ENCODE data around the gene KL.

The KL gene

DNA sequence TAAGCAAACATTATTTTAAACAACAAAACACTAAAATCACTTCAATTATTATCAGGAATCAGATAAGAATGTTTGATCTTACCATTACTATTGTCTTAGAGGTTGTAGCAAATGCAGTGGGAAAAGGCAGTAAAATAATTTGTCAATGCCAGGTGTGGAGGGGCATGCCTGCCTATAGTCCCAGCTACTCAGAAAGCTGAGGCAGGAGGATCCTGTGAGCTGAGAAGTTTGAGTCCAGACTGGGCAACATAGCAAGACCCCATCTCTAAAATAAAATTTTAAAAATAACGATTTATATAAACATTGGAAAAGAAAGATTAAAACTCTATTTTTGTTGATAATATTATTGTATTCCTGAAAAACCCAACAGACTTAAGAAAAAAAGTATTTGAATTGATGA is 66.8 kb downstream of the KL start:
- no peak for DNase-seq (ENCODE audit: low read depth)

DNA sequence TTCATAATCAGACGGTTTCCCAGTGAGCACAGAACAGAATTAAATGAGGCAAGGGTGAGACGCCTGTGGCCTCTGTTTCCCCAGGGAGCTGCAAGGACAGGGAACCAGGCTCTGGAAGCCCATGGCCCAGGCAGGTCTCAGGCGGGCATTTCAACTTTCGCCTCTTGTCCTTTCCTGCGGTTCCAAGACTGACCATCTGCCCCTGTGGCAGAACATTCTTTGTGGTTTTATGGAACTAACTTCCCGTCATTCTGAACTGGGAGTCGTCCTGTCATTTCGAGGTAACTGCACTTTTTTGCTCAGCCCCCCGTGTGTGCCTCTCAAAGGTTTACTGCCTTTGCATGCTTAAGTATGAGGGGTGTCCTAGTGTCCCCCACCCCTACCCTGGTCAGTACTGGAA is 70.9 kb downstream of the KL start:
- no peak for DNase-seq (ENCODE audit: low read depth)

DNA sequence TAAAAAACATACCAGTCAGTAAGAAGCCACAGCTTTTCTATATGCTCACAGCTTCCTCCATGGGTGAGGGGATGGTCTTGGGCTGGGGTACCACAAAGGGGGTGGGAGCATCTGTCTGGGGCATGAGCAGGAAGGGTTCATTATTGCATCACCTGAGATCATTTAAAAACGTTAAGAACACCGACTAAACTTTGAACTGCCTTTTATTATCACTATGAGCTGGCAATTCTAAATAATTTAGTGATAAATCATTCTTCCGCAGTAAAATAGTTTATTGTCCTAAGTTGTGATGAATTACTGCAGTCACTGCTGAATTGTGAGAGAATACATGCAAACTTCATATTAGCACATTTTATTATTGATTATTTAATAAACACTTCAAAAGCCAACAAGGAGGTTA is 71.6 kb downstream of the KL start:
- DNase-seq (ENCODE audit: low read depth) = no peak

DNA sequence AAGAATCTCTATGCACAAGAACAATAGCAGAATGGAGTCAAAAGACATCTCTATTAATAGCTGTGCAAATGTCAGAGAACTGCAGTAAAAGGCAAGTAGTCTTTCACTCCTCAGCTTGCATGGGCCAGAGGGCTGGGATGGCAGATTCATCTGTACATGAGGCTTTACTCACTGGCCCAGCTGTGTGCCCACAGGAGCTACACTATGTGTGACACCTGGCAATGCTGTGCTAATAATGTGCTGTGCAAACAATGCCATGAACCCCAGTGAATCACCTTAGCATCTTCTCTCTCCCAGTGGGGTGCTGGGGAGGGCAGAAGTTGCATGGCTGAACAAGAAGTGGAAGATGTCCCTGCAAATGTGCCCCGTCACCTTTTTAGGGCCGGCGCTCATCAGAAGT is 73.1 kb downstream of the KL start:
- DNase-seq (ENCODE audit: low read depth) = no peak

DNA sequence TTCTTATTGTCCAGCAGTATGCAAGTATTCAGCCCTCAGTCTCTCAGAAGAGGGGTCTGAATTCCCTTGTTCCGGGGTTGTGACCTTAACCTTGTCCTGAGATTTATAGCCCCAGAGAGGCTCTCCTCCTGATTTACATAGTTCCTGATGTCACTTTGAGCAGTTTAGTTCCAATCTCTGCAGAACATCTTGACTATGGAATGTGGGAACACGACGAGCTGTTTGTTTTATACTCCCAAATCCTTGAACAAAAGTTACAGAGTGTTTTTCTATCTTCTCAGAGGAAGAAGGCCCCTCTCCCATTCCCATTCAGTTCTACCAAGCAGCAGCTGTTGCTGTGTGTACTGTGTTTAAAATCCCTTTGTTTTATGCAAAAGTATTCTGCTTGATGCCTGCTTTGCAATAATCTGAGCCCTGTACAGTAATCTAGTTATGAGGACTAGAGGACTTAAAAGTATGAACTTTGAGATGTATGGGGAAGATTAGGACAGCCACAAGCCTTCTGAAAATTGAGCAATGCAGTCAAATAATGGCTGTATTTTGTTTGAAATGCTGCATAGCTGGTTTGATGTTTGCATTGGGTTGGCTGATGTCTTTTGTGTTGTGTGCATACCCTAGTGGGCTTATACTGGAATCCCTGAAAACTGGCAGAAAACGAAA is 74.7 kb downstream of the KL start:
- no peak for DNase-seq (ENCODE audit: low read depth)

DNA sequence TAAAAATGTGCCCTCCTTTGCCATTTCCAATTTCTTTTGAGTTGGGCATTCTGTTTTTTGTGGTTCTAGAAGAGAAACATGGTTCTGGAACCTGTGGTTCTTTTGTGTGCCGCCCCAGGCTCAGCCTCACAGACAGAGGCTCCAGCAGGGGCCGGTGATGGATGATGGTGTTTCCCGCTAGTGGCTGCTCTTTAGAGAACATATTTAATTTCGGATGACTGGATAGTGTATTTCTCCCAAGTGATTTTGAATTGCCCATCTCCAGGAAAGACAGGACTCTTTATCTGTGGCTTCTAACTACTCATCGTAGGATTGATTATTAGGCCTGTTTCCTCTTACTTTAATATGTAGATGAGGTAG is 75.2 kb downstream of the KL start:
- DNase-seq (ENCODE audit: low read depth) = no peak

DNA sequence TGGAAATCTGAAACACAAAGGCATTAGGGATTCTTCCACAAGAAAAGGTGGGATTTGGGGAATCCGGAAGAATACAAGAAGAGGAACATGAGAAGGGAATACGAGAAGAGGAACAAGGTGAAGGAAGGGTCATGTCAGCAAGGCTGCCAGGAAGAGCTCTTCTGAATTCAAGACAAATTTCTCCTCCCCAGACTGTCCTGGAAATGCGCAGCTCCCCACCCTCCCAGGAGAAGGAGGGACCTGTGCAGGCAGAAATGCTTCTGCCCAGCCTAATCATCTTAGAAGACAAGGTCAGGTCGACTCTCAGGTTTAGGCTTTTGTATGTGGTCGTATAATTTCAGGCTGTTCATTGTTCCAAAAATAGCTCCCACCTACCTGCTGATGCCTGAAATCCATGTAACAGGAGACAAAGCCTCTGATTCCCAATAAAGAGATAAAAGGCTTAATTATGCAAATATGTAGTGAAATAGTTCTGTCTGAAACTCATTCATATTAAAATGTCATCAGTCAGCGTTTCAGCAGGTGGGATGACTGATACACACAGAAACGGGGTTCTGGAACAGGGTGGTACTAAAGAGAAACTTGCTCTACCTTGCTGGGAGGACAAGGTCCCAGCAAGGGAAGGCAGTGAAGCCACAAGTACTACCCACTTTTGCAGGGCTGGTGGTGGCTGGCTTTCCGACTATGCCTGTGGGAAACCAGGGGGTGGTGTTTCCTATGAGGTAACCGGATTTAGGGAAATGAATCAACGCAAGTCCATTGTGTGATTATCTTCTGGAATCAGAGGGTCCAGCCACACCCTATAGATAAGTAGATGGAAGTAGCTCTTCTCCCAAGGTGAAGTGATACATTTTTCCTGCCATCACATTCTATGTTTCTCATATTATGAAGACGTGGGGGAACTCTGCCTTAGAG is 76.1 kb downstream of the KL start:
- DNase-seq (ENCODE audit: low read depth) = no peak

DNA sequence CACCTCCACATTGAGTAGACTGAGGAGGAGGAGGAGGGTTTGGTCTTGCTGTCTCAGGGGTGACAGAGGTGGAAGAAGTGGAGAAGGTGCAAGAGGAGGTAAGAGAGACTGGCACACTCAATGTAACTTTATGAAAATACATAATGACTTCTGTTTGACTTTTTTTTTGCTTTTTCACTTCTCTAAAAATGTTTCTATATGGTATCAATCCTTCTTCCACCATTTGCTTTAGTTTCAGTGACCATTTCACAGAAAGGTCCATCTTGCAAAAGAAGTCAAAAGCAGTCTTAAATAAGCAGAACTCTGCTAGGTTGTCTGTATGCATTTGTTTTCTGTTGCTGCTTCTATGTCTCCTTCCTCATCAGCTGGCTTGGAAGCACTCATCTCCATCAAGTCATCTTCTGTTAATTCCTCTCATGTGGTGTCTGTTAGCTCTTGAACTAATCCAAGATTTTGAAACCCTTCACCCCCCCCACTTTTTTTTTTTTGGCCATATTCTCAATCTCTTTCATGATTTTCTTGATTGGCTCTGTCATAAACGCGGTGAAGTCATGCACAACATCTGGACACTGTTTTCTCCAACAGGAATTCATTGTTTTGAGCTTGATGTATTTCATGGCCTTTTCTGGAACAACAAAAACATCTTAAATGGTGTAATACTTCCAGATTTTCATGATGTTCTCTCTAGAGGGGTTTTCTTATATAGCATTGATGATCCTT is 80.8 kb downstream of the KL start:
- DNase-seq (ENCODE audit: low read depth) = no peak

DNA sequence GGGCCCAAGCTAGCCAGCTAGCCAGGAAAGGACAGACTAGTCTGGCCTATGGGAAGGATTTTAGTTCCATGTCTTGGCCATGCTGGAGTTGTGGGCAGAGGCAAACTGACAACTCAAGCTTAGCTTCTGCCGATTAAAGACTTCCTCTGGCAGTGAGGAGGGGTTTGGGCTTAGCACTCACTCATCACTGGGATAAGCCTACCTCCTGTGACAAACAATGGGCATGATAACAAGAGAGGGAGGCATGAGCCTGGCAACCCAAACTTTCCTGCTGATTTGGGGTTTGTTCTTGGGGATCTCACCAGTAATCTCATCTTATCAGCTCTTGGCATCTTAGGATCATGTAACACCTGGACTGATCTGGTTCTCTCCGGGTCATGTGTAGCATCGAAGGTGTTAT is 83.6 kb downstream of the KL start:
- DNase-seq (ENCODE audit: low read depth) = no peak

DNA sequence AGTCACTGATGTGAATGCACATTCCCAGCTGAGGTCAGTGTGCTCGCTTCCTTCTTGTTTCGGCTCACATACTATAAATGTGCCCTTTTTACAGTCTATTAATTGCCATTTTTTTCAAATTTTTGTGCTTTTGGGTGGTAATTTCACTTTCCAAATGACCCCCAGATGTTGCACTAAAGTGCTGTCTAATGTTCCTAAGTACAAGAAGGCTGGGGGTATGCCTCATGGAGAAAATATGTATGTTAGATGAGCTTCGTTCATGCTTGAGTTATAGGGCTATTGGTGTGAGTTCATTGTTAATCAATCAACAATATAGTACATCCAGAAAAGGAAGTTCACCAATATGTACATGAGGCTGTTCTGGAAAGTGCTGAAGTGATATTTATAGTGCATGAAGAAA is 84.7 kb downstream of the KL start:
- no peak for DNase-seq (ENCODE audit: low read depth)

DNA sequence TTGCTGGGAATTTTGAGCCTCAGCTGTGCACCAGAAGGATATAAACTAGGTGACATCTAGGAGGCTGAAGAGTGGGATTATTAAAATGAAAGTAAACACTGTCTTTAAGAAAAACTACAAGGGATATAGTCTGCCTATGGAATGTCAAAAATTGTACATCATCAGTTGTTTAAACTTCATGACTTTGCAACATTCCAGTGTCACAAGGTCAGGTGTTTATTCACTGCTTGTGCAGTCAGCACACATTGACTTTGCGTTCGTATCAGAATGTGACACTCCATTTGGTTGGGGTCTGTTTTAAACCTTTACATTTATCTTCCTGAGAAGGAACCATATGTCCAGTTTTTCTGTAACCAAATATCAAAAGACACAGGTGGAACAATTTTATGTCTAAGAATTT is 85.6 kb downstream of the KL start:
- no peak for DNase-seq (ENCODE audit: low read depth)

DNA sequence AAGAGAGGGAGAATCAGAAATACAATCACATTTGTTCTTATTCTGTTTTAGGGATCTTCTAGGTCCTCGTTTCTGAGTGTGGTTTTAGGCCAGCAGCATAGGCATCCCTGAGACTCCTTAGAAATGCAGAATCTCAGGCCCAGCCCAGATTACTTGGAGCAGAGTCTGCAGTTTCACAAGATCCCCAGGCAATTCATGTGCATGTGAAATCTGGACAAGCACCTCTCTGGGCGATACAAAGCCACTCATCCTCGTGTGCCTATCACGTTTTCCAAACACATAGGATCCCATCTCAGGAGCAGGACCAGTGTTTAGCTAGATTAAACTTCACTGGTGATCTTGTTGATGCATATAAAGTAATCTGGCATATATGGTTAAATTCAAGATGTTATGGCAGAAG is 87.2 kb downstream of the KL start:
- DNase-seq (ENCODE audit: low read depth) = no peak

DNA sequence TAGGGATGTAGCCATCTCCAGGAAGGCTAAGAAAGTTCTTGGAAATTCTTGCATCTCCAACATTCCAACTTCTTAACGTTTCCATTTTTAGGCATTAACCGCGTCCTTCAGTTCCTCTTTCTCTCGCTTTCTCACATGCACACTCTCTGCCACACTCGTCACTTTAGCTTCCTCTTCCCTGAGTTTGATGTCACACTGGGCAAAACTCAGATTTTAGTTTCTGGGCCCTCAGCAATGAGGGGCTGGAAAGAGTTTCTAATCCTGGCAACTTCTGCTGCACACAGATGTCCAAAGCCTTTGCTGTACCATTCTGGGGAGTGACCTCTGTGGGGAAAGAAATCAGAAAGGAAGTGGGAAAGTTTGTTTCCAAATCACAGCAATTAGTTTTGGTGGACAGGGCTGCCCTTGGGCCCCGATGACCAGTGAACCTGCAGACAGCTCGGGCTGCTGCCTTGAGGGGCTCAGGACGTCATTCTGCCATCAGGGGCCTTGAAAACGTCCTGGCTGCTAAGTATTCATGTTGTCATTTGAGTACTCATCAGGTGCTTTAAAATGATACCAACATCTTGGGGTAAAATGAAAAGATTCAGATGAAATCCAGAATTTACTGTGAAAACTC is 89.3 kb downstream of the KL start:
- no peak for DNase-seq (ENCODE audit: low read depth)

DNA sequence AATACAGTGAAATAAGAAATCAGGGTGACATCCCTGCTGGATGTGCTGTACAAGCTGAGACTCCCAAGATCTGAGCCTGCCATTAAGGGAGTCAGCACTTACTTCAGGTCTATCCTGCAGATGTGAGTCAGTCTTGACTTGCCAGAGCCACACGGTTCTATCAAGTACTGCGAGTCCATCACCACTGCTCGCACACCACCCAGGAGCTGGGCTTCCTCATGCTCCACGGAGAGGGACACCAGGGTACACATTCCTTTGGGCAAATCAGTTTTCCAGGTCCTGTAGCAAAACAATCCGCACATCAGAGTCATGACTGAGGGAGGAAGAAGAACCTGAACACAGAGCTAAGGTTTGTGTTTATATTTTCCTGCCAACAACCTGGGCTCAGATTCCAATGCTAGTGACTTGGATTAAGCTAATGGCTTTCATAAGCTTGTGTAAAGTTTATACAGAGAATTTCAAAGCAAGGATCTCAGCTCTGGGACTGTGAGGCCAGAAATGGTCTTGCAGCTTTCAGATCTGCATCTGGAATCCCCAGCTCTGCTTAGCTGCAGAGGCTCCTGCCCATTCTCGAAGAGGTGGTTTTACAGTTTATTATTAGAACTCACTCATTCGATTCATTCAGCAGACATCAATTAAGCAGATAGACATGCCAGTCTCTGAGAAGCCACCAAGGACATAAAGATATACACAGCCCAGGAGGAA is 90.6 kb downstream of the KL start:
- no peak for DNase-seq (ENCODE audit: low read depth)

DNA sequence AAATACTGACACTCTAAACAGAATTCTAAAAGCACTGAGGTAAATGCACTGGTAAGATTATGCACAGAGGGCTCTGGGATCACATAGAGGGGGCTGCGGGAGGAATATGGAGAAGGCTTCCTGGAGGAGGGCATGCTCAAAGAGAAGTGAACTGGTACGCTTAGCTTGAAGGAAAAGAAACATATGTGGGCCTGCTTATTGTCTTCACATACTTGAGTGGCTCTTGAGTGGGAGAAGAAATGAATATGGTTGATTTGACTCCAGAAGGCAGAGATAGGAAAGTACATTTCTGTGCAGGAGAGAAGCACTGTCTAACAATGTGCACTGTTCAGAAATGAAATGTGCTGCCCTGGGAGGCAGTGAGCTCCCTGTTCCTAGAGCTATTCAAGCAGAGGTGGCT is 91.1 kb downstream of the KL start:
- no peak for DNase-seq (ENCODE audit: low read depth)

DNA sequence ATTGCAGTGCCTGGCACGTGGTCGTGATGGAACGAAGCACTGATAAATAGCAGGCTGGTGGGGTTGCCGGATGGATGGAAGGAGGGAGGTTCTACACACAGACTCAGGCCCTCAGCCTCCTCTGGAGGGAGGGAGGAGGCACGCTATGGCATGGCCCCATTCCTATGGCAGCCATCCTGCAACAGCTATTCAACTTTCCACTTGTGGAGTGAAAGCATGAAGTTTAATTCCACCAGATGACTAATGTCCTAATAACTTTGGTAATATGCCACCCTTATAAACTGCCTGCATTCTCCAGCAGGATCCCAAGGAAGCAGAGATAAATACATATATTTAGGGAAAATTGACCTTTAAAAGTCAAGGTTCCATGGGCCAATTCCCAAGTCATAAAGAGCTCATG is 92.4 kb downstream of the KL start:
- DNase-seq (ENCODE audit: low read depth) = no peak

DNA sequence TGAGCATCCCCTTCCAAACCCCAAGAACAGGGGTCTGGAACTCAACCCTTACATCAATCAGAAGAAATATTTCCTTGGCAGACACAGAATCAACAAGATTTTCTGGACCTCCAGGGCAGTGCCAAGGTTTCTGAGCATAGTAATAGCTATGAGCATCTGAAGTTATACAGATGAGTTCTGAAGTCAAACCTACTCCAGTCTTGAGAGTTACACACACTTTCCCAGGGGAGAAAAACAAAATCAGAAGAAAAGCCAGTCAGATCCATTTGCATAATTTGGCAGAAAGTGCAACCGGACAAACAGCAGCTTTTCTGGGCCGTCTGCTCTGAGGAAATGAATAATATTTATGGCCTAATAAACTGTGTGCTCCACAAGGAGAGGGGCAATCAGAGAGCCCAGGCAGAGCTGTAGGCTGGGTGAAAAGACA is 93.1 kb downstream of the KL start:
- DNase-seq (ENCODE audit: low read depth) = no peak

DNA sequence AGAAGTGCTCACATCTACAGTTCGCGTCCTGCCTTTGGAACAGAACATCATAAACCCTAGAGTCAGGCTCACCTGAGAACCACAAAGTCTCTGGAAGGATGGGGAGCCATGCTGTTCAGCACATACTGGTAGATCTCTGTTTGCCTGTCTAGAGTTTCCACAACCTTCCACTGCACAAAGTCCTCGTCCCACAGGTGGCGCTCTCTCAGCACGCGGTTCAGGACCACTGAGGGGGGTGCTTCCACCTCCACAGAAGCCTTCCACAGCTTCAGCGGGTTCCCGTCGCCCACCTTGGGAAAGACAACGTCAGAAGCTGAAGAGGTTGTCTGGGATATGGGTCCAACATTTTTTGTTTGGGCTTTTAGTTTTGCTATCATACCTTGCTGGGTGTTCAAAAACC is 93.6 kb downstream of the KL start:
- DNase-seq (ENCODE audit: low read depth) = no peak

DNA sequence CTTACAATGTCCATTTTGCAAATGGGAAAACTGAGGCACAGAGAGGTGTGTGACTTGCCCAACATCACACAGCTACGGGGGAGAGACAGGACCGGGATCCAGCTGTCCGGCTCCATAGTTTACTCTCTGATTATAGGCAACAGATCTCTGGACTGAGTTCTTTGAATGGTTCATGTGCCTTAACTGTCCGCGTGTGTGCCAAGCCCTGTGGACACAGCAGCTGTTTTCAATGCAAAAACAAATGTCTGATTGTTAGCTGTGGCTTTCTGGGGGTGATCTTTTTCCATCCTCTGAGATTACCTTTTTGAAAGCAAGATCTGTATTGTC is 94.1 kb downstream of the KL start:
- no peak for DNase-seq (ENCODE audit: low read depth)

DNA sequence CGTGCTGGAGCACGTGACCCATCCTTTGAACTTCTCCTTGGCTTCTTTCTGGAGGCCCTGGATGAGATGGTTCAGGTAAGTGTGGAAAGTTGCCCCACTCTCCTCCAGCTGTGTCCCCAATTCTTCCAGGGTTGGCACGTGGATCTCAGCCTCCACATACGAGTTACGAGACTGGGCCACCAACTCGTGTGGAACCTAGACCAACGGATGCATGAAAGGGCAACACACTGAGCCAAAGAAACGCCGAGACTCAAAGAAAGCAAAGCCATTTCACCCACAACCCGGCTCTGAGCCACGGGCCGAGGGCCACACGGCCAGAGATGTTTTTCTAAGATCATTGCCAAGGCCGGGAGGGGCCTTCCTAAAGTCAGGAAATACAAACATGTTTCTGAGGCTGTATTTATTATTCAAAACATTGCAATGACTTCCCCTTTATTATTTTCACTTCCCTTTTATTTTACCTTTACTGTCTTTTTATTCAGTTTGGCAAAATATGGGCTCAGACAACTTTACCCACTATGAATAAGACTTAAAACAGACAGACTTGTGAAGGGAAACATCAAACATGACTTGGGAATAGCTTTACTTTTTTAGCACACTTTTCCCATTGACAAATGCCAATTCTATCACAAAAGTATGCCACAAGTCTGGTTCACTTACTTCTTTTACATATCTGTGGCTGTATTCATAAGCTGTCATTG is 94.6 kb downstream of the KL start:
- DNase-seq (ENCODE audit: low read depth) = no peak

DNA sequence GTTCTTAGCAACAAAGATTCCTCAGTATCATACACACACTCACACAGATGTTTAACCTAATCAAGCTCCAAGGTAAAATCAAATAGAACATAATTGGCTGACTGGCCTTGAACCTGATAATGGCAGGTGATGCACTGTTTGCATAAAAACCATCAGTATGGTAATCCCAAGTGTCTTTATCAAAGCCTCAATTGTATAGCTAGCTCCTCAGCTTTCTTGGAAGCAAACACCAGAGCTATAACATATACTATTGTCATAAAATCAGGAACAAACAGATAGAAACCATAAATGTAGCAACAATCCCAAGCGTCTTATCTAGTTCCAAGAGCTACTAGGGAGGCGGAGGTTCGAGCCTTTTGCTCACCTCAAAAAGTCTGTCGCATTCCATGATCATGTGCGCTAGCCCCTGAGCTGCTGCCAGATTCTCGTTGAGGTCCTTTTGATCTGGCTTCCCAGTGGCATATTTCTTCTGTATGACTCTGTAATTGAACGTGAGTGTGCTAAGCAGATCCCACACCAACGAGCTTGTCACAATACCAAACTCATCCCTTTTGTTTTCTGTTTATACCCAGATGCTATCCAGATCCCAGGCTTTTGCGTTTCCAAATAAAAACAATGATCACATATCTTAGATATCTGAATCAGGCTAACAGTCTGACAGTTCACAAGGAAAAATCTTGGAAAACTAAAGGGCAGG is 95.3 kb downstream of the KL start:
- DNase-seq (ENCODE audit: low read depth) = no peak

Data from activated T-cell treated with anti-CD3 and anti-CD28 coated beads for 1 hour (primary cell).